T-helper 1 cell treated with Interleukin-12 subunit alpha and Interleukin-12 subunit beta and Interleukin-4 antibody, amounts not matched to agents 30 μg/mL and 1 μg/mL, for 36 hours (primary cell): ENCODE measurements around the gene REXO4.
A peak's percentile ranks its signal among the peaks of the same experiment; 100 is the strongest.

Experiments
- H3K27ac Mint-ChIP-seq: one replicate; pipeline ENCODE4 v1.8.0; 2021; ENCODE audit warnings: mild to moderate bottlenecking, mixed read lengths
- H3K27me3 Mint-ChIP-seq: one replicate; pipeline ENCODE4 v1.8.0; 2021; ENCODE audit warnings: low read depth, mixed read lengths
- H3K36me3 Mint-ChIP-seq: one replicate; pipeline ENCODE4 v1.8.0; 2021; ENCODE audit warnings: low read depth, mixed read lengths
- H3K4me1 Mint-ChIP-seq: one replicate; pipeline ENCODE4 v1.8.0; 2021; ENCODE audit warnings: low read depth, mixed read lengths
- H3K4me3 Mint-ChIP-seq: one replicate; pipeline ENCODE4 v1.8.0; 2021; ENCODE audit warnings: mild to moderate bottlenecking, moderate library complexity, mixed read lengths
- H3K9me3 Mint-ChIP-seq: one replicate; pipeline ENCODE4 v1.8.0; 2021; ENCODE audit warnings: mixed read lengths

REXO4 gene

DNA sequence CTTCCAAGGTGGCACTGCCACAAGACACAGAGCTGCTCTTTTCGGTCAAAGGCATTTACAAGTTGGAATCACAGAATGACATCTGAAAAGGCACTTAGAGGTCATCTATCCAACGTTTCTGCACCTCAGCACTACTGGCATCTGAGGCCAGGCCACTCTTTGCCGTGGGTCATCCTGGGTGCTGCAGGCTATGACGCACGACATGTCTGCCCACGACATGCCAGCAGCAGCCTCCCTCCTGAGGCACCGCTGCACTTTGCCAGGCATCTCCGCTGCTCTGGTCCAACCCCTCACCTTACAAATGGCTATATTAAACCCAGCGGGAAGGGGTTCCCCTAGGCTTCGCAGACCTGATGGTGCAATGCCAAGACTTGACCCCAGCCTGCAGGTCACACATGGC, 50.0 kb downstream of the REXO4 start:
- peaks cover 52% of the 10 kb centered on the region for H3K4me1 Mint-ChIP-seq
- no peaks in the 10 kb centered on the region for H3K27me3 Mint-ChIP-seq
- no peak overlapping the region for H3K27ac Mint-ChIP-seq
- no peaks in the 10 kb centered on the region for H3K9me3 Mint-ChIP-seq
- H3K36me3 Mint-ChIP-seq: peaks cover 51% of the 10 kb centered on the region
- no peak overlapping the region for H3K4me3 Mint-ChIP-seq

DNA sequence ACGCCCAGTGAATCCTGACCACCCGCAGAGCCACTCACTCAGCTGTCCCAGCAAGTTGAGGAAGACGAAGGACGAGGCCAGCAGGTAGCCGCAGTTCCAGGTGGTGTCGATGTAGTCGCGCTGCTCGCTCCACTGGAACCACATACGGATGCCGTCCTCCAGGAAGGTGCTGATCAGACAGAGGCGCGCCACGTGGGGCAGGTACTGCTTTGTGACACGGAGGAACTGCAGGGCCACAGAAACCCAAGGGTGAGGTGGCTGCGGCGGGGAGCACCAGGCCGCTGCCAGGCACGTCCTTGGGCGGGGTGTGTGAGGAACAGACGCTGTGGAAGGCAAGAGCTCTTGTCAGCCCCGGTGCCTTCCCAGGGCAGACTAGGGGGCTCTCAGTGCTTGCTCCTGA, 50.6 kb downstream of the REXO4 start:
- Mint-ChIP-seq H3K36me3 (peaks cover 52% of the 10 kb centered on the region), H3K4me3 (no peak overlapping the region), H3K4me1 (peaks cover 46% of the 10 kb centered on the region), H3K27me3 (no peaks in the 10 kb centered on the region), H3K9me3 (no peaks in the 10 kb centered on the region), H3K27ac (no peak overlapping the region)

DNA sequence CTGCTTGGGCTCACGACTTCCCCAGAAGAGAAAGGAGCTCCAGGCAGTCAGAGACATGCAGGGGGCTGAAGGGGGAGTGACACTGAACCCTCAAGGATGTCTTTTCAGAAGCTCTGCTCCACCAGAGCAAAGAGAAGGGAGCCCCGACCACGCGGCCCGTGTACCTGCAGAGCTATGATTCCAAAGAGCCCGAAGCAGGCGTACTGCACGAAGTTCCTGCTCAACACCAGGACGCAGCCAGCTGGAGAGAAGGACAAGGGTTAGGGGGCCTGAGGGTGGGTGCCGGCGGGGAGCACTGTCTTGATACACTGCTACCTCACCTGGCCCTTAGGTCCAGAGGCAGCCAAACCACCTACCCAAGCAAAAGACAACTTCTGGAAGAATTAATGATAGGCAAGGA, 51.4 kb downstream of the REXO4 start:
- no peak overlapping the region for H3K27ac Mint-ChIP-seq
- H3K4me3 Mint-ChIP-seq: no peak overlapping the region
- H3K36me3 Mint-ChIP-seq: peaks cover 59% of the 10 kb centered on the region
- H3K4me1 Mint-ChIP-seq: peaks cover 44% of the 10 kb centered on the region
- H3K9me3 Mint-ChIP-seq: no peaks in the 10 kb centered on the region
- no peaks in the 10 kb centered on the region for H3K27me3 Mint-ChIP-seq

DNA sequence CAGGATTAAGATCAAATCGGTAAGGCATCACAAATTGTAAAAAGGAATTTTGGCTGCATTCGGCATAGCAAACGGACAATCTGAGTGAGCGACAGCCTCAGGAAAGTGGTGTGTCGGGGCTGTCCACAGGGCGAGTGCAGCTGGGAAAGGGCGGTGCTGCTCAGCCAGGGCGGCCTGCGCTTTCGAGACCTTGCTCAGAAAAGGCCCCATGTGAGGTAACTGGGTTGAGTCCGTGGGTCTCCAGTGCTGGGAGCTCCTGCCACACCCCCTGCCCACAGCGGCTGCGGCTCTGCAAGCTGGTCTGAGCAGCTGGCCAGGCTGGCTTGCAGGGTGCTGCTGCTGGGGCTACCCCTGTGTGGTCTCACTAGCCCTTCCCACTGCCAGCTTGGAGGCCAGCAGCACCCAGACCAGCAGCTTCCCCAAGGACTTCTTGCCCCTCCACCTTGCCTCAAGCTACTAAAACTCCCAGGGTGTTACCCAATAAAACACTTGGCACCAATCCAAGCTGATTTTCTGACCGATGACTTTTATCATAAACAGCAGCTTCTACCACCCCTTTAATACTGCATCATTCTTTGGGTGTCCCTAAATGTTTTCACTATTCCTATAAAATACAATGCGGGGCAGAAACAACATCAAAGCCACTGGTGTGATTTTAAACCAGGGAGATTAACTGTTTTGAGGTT, 55.3 kb downstream of the REXO4 start:
- Mint-ChIP-seq H3K36me3 (peaks cover 48% of the 10 kb centered on the region), H3K27me3 (no peaks in the 10 kb centered on the region), H3K4me3 (no peak overlapping the region), H3K9me3 (no peaks in the 10 kb centered on the region), H3K27ac (no peak overlapping the region), H3K4me1 (peaks cover 22% of the 10 kb centered on the region)

DNA sequence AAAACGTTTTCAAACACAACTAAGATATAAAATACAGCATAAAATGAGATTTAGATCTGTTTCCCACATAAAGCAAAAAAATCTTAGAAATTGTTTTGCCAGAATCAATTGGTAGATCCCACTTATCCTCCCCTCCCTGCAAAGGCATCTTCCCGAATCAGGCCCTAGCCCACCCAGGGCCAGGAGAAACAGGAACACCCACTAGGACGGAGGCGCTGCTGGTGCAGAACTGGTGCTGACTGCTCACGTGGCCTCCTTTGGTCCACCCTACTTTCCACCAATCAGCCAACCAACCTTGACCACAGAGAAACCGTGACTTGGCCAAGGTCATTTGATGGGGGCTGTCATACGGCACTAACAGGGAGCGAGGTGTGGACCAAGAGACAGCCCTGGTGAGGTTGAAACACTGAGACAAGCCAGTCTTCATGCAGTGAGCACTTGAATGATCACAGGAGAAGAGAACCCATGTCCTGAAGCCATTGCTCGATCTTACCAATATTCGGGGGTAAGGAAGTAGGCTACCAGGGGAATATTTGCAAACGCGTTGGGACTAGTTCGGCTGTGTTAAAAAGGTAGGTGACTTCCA, 56.2 kb downstream of the REXO4 start:
- Mint-ChIP-seq H3K27me3 (no peaks in the 10 kb centered on the region), H3K36me3 (peaks cover 43% of the 10 kb centered on the region), H3K27ac (no peak overlapping the region), H3K9me3 (no peaks in the 10 kb centered on the region), H3K4me3 (no peak overlapping the region), H3K4me1 (peaks cover 25% of the 10 kb centered on the region)

DNA sequence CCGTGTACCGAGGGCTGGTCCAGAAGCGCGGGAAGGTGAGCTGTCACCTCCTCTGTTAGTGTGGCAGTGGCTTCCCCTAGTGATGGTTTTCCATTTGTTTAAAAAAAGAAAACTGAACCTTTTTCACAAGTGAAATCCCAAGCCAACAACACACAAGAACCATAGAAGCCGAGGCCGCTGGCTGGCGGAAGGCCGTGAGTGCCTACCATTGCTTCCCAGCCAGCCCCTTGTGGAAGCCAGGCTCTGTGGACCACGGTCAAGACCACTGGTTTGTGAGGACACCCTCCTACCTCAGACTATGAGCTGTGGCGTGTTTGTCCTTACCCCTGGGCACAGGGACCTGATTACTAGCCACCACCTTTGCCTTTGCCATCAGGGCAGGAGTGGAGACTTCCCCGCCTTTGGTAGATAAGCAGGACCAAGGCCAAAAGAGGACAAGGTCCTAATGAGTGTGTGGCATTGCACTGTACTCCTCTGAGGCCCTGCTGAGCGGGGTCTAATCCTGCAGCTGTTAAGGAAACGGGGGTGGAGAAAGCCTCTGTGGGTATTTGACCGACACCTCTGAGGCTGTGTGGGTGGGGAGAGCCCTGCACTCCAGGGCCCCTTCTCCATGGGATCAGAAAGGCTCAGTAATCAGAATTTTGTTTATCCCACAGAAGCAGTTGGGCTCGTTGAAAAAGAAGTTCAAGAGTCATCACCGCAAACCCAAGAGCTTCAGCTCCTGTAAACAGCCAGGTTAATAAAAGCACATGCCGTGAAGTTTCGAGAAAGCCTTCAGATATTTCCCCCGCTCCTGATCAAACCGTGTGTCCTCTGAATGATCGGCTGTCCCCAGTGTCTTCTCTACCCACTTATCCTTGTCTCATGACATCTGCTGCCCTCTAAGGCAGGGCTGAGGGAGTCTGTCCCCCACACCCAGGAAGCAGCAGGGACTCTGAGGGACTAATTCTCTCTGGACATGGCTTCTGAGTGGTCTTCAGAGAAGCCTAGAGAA, 57.1 kb downstream of the REXO4 start:
- H3K36me3 Mint-ChIP-seq: peaks cover 37% of the 10 kb centered on the region

DNA sequence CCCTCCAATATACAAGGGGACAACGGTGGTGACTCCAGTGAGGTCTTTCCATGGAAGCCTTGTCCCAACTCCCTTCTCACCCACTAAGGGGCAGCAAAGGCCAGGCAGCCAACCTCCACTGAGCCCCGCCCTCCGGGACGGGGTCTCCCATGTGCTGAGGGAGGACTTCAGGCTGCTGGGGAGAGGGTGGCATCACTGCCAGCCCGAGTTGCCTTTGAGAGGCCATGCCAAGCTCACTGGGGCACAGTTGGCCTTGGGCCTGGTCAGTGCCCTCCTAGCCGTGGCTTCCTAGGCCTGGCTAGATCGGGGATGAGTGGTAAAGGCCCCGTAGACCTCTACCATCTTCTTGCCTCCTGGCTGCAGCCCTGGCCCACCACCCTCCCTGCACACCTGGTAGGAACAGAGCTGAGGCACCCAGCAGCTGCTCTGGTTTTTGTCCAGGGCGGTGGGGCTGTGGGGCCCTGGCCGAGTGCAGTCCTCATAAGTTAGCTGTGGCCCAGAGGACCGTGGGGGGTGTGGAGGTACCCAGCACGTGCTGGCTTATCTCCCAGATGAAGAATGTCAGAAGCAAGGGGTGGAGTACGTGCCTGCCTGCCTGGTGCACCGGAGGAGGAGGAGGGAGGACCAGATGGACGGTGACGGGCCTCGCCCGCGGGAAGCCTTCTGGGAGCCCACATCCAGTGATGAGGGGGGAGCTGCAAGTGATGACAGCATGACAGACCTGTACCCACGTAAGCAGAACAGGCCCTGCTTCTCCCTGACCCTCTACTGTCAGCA, 58.2 kb downstream of the REXO4 start:
- Mint-ChIP-seq H3K36me3 (peaks cover 30% of the 10 kb centered on the region), H3K4me3 (no peak overlapping the region), H3K27ac (no peak overlapping the region), H3K9me3 (no peaks in the 10 kb centered on the region), H3K27me3 (no peaks in the 10 kb centered on the region), H3K4me1 (peaks cover 23% of the 10 kb centered on the region)

More for the DNA sequence above, 57.1 kb downstream of the REXO4 start:
- H3K9me3 Mint-ChIP-seq: no peaks in the 10 kb centered on the region
- H3K4me1 Mint-ChIP-seq: peaks cover 23% of the 10 kb centered on the region
- H3K4me3 Mint-ChIP-seq: no peak overlapping the region
- no peaks in the 10 kb centered on the region for H3K27me3 Mint-ChIP-seq
- peak overlapping the region; percentile 26 for H3K27ac Mint-ChIP-seq

DNA sequence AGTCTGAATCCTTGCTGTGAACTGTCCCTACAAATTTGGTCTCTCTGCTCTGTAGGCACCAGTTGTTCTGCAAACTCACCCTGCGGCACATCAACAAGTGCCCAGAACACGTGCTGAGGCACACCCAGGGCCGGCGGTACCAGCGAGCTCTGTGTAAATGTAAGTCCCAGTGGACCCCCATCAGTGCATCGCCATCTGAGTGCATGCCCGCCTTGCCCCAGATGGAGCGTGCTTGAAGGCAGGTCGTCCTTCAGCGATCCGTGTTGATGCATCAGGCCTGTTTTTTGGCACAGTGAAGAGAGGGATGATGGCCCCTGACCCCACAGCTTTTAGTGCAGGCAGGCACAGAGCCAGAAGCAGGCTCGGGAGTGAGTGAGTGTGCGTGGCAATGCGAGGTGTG, 60.2 kb downstream of the REXO4 start:
- Mint-ChIP-seq H3K9me3 (no peaks in the 10 kb centered on the region), H3K27ac (no peak overlapping the region), H3K4me3 (peak overlapping the region; percentile 75), H3K27me3 (no peaks in the 10 kb centered on the region), H3K36me3 (peaks cover 25% of the 10 kb centered on the region), H3K4me1 (peaks cover 22% of the 10 kb centered on the region)

DNA sequence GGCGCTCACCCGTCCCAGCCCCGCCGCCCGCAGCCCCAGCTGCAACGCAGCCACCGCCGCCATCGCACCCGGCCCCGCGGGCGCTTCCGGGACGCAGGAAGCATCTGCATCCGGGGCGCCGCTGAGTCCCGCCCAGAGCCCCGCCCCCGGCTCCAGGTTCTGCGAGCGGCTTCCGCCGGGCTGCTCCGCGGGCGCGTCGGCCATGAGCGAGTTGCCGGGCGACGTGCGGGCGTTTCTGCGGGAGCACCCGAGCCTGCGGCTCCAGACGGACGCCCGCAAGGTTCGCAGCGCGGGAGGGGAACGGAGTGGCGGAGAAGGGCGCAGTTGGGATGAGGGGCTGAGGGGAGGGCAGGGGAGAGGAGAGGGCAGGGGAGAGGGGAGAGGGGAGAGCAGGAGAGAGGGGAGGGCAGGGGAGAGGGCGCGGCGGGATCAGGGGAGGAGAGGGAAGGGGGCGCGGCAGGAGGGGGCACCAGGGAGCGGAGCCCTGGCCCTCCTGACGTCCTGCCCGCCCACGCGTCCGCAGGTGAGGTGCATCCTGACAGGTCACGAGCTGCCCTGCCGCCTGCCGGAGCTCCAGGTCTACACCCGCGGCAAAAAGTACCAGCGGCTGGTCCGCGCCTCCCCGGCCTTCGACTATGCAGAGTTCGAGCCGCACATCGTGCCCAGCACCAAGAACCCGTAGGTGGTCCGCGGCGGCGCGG, 61.3 kb downstream of the REXO4 start, which contains the start of the genes SURF1 and SURF2:
SURF1 (minus strand) TSS at position 97 of the 701 bp plus-strand sequence; CDS start at position 63, 34 bp downstream.
SURF2 (plus strand) TSS at position 160 of the 701 bp plus-strand sequence; CDS start at position 203, 43 bp downstream.
- H3K27me3 Mint-ChIP-seq: no peaks in the 10 kb centered on the region
- H3K9me3 Mint-ChIP-seq: no peaks in the 10 kb centered on the region
- H3K4me3 Mint-ChIP-seq: peak within 1 kb of the TSS; percentile 88
- peaks cover 25% of the 10 kb centered on the region for H3K36me3 Mint-ChIP-seq
- peaks cover 20% of the 10 kb centered on the region for H3K4me1 Mint-ChIP-seq
- H3K27ac Mint-ChIP-seq: peak within 1 kb of the TSS; percentile 88
